DMS114 treated with DMSO at 0.1 percent for 48 hours (cell line): ENCODE measurements around the gene C6orf47.

Source experiments
- DNase-seq: peaks from one replicate; lab custom pipeline; 2025; ENCODE audit not compliant: unreplicated experiment; lab: John Stamatoyannopoulos, UW

Gene C6orf47

DNA sequence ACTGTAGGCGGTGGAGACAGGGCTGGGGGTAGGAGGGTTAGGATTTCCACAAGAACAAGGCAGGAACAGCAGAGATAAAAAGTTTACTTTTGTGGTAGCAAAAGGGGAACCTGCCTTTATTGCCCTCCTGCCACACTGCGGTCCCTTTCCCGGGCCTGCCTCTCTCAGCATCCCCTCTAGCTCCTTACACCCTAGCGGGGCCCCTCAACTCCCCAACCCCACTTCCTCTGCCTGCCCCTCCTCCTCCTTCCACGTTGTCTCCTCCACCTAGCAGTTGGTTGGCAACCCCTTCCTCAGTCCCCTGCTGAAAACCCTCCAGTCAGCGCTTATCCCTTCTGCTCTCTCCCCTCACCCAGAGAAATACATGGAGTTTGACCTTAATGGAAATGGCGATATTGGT, 44.8 kb downstream of the C6orf47 start:
- no peak for DNase-seq

DNA sequence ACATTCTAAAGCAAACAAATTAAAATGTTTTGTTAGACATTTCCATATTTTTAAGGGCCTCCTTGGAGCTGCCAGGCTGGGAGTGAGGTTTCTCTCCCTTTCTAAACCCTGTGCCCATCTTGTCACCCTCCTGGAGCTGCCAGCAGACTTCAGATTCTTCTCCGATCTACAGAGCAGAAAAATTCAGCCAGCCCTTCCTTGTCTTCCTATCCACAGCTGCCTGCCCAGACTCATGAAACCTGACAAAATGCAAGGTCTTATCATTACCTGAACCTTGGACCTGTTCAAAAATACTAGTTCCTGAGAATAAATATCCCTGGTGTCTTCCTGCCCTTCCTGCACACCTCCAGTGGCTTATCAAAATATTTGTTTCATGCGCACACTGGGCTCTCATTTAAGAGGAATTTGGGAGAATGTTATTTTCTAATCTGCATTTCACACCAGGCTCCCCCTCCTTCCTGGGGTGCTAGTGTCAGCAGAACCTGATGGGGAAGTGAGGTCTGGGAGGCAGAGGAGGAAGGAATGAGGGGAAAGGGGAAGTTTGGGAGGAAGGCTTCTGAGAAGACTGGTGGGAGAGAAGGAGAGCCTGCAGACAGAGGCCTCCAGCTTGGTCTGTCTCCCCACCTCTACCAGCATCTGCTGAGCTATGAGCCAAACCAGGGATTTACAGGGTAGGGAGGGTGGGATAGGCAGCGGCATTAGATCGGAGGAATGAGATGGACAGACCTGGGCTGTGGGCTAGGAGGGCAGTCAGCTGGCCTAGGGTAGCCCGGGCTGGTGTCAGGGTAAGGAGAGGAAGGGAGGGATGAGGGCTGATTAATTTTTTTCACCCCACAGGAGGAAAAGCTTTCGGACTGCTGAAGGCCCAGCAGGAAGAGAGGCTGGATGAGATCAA, 45.6 kb downstream of the C6orf47 start, which contains the start of gene AIF1:
Gene AIF1, plus strand, starts transcription at position 551 of the 895 bp plus-strand sequence. Its CDS starts 96 bp downstream, at position 647.
- DNase-seq = no peak

DNA sequence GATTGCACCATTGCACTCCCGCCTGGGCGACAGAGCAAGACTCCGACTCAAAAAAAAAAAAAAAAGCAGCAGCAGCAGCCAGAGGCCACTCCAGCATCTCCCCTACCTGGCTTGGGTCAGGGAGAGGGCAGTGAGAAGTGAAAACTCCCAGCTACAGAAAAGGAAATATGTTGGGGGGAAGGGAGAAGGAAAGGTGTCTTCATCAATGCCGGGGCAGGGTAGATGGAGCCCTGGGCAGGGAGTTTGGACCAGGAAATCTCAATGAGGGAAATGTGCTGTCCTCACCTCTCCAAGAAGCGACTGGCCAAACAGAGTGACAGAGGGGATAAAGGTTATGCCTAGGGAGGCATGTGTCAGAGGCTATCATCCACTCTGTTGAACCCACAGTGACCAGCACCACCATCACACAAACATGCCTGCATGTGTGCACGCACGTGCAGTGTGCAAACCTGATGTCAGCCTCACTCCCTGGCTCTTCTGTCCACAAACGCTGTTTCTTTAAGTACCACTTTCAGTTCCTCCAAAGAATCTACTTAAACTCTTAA, 46.4 kb downstream of the C6orf47 start:
- DNase-seq = no peak

DNA sequence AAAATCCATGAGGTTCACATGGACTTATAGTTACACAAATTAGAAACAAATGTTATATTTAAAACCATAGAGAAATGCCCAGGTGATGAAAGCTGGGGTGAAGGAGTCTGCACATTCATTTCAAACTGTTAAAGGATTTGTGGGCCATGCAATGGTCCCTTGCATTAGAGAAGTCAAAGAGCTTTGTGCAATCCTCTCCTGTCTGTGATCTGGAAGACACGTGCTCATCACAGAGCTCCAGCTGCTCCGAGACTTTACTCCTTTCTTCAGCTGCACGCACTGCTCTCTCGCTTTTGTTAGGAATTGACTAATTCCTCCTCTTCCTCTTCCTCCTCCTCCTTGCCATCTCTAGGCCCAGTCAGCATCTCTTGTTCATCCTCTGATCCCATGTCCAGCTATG, 49.6 kb downstream of the C6orf47 start:
- DNase-seq = no peak

DNA sequence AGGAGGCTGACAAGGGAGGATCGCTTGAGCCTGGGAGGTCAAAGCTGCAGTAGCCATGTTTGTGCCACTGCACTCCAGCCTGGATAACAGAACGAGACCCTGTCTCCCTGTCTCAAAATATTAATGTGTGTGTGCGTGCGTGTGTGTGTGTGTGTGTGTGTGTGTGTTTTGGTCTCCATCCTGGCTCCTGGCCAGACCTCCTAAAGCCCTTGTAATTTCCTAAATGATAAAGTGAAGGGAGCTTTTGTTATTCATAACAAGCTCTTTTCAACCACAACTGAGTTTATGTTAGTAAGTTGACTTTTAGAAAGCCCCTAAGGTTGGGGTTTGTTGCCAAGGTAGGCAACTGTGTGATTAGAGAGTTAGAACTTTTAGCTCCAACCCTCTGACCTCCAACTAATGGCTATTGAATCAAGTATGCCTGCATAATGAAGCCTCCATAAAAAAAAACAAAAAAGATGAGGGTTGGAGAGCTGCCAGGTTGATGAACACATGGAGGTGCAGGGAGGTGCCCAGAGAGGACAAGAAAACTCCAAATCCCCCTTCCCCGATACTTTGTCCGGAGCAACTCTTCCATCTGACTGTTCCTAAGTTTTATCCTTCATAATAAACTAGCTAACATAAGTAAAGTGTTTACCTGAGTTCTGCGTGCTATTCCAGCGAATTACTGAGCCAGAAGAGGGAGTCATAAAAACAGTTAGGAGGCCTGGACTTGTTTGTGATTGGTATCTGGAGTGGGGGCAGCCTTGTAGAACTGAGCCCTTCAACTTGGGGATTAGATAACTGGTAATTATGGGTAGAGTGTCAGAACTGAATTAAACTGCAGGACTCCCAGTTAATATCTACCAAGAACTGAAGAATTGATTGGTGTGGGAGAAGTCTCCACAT, 50.8 kb downstream of the C6orf47 start:
- DNase-seq = no peak
